Body of pancreas (tissue), 4 donors: Measurements from ENCODE around the gene RNU5B-1.
"Not testable (repeated sequence)": the region's sequence is repeated elsewhere in the genome, so short reads cannot be mapped to it uniquely, and the experiment has no call there.

ENCODE experiments used
- CTCF ChIP-seq, 7 experiments: fragments of 450-650 bp in 4 of 7; fragments of 200-600 bp in 3 of 7; sonication (generic) in 3 of 7; IDR thresholded peaks; one replicate each; pipeline ENCODE4 v1.5.1; 2016 to 2019; ENCODE audit warnings: antibody characterized with exemption in 7 of 7
- POLR2A ChIP-seq, 3 donors: fragments of 450-650 bp; IDR thresholded peaks; one replicate each; pipeline ENCODE4 v1.6.1; 2016; ENCODE audit warnings: antibody characterized with exemption in 3 of 3, mild to moderate bottlenecking in 2 of 3

- peak; percentile 25 to 73 (median 63) for TF ChIP-seq CTCF (IDR thresholded peaks at IDR 0.05)
- TF ChIP-seq POLR2A (IDR thresholded peaks at IDR 0.05) = not testable (repeated sequence)
These were observed 33.5 kb upstream of the RNU5B-1 start for GRCh38 chr15:65270811-65271545.
